Measurements from ENCODE around the gene KRT77. TPM values are rescaled to one million over a fixed set of nuclear protein-coding genes. Genes with fewer than 3 reads are reported as not detected.

KRT77 gene
- not detected in 2 replicates for total RNA-seq

GRCh38 chr12:52703424-52703823 is at the start of gene KRT77:
TSS of gene KRT77 (minus strand) at chr12:52703524. CDS start at chr12:52703434, 90 bp downstream.

GRCh38 chr12:52680363-52680762 is 23.0 kb downstream of the KRT77 start, which contains the start of gene KRT1:
TSS of gene KRT1 (minus strand) at chr12:52680407. CDS start at chr12:52680348, 59 bp downstream.

GRCh38 chr12:52651726-52652261 is 51.5 kb downstream of the KRT77 start, which contains the start of gene KRT2:
TSS of gene KRT2 (minus strand) at chr12:52652211. CDS start at chr12:52652142, 69 bp downstream.

Other genes with a start within 250 kb of the KRT77 start
- not detected in 2 replicates for gene KRT6C, start 229.7 kb downstream of the KRT77 start, total RNA-seq
- not detected in 2 replicates for gene KRT6A, start 210.3 kb downstream of the KRT77 start, total RNA-seq
- not detected in 2 replicates for gene KRT5, start 183.1 kb downstream of the KRT77 start, total RNA-seq
- gene KRT71, start 150.4 kb downstream of the KRT77 start, total RNA-seq, result not detected in 2 replicates
- not detected in 2 replicates for gene KRT74, start 129.7 kb downstream of the KRT77 start, total RNA-seq
- gene KRT72, start 102.1 kb downstream of the KRT77 start, total RNA-seq, result not detected in 2 replicates
- not detected in 2 replicates for gene KRT73, start 85.0 kb downstream of the KRT77 start, total RNA-seq
- gene KRT2, start 51.3 kb downstream of the KRT77 start, total RNA-seq, result not detected in 2 replicates
- not detected in 2 replicates for gene KRT1, start 23.1 kb downstream of the KRT77 start, total RNA-seq
- gene KRT76, start 73.8 kb upstream of the KRT77 start, total RNA-seq, result not detected in 2 replicates
- gene KRT3, start 92.6 kb upstream of the KRT77 start, total RNA-seq, result not detected in 2 replicates
- not detected in 2 replicates for gene KRT4, start 110.6 kb upstream of the KRT77 start, total RNA-seq
- not detected in 2 replicates for gene KRT79, start 130.8 kb upstream of the KRT77 start, total RNA-seq
- not detected in 2 replicates for gene KRT78, start 145.5 kb upstream of the KRT77 start, total RNA-seq
- 12.5 and 21.6 TPM in 2 replicates for gene KRT8, start 201.6 kb upstream of the KRT77 start, total RNA-seq
- 282 and 365 TPM in 2 replicates for gene KRT18, start 245.6 kb upstream of the KRT77 start, total RNA-seq

Data from vein endothelial cell (primary cell).